ENCODE data around the gene LDB2. TPM values are rescaled to one million over a fixed set of nuclear protein-coding genes. Genes with fewer than 3 reads are reported as not detected.

LDB2 gene
- total RNA-seq, 2 experiments from 2014 or later: not detected

DNA sequence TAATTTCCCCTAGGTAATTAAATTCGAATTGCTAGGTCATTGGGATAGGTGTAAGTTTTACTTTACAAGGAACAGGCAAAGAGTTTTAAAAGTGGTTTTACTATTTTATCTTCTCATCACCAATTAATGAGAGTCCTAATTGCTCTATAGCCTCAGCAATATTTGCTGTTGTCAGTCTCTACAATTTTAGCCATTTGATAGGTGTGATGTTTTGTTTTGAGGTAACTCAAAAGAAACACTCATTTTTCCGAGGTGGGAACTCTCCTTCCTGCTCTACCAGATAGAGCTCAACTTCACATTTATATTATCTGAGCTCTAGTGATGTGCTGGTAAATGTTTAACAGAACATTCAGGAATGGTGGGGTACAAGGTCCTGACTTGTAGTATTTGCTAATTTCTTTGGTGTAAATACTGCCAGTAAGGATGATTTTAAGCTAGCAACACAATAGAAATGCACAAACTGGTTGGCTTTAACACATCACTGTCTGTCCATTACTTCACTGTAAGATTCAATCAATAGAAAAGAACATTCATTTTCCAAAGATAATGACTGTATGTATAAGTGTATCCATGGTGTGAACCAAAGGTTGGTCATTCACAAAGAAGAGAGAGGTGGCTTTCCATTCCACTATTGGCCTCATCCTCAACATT is 62.7 kb downstream of the LDB2 start:
- no peak overlapping the region for H3K27ac ChIP-seq (ENCODE audit: low read depth, low read length, poor library complexity, severe bottlenecking)
- no TSS peak for BruUV-seq (replicated peaks)
- intact Hi-C loops (cut with micrococcal nuclease; ENCODE audit: unreplicated experiment): no loop called here
- H3K4me3 ChIP-seq (ENCODE audit: low read depth, low read length, poor library complexity, severe bottlenecking): no peak overlapping the region
- no peaks in the 10 kb centered on the region for H3K4me1 ChIP-seq (ENCODE audit: insufficient read depth, low read length, poor library complexity, severe bottlenecking)
- no peak for TF ChIP-seq EZH2phosphoT487 (IDR thresholded peaks at IDR 0.05; ENCODE audit: borderline replicate concordance, low read depth, low read length)
- TF ChIP-seq, protein P1, sequence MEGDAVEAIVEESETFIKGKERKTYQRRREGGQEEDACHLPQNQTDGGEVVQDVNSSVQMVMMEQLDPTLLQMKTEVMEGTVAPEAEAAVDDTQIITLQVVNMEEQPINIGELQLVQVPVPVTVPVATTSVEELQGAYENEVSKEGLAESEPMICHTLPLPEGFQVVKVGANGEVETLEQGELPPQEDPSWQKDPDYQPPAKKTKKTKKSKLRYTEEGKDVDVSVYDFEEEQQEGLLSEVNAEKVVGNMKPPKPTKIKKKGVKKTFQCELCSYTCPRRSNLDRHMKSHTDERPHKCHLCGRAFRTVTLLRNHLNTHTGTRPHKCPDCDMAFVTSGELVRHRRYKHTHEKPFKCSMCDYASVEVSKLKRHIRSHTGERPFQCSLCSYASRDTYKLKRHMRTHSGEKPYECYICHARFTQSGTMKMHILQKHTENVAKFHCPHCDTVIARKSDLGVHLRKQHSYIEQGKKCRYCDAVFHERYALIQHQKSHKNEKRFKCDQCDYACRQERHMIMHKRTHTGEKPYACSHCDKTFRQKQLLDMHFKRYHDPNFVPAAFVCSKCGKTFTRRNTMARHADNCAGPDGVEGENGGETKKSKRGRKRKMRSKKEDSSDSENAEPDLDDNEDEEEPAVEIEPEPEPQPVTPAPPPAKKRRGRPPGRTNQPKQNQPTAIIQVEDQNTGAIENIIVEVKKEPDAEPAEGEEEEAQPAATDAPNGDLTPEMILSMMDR (conservative IDR thresholded peaks at IDR 0.05; ENCODE audit: low read length): no peak
- H3K4me2 ChIP-seq (ENCODE audit: low read length): no peak overlapping the region
- no peaks in the 10 kb centered on the region for H4K20me1 ChIP-seq (ENCODE audit: insufficient read depth, low read length)
- H2AFZ ChIP-seq (ENCODE audit: low read length): no peak overlapping the region
- H3K9me2 ChIP-seq (ENCODE audit: insufficient read depth, low read length): no peaks in the 10 kb centered on the region
- CTCF ChIA-PET (ENCODE audit: unreplicated experiment): no interaction called here
- no peak for DNase-seq (ENCODE audit: low spot score)
- POLR2A ChIA-PET: interaction anchor here (0.5 kb wide), 1 partner anchor 128 kb away, joined by 3 read pairs; no protein-coding TSS in a partner anchor
- no peaks in the 10 kb centered on the region for H3K9me3 ChIP-seq (ENCODE audit: low read length)
- H3K79me2 ChIP-seq (ENCODE audit: insufficient read depth, low read depth, low read length): no peaks in the 10 kb centered on the region
- no peaks in the 10 kb centered on the region for H3K36me3 ChIP-seq (ENCODE audit: insufficient read depth, low read length)

GRCh38 chr4:16834814-16835213 is 63.6 kb downstream of the LDB2 start:
- POLR2A ChIA-PET: no interaction called here
- no peaks in the 10 kb centered on the region for H3K9me3 ChIP-seq (ENCODE audit: low read length)
- intact Hi-C loops (cut with micrococcal nuclease; ENCODE audit: unreplicated experiment): no loop called here
- H3K4me3 ChIP-seq (ENCODE audit: low read depth, low read length, poor library complexity, severe bottlenecking): no peak overlapping the region
- H3K9me2 ChIP-seq (ENCODE audit: insufficient read depth, low read length): no peaks in the 10 kb centered on the region
- H3K36me3 ChIP-seq (ENCODE audit: insufficient read depth, low read length): no peaks in the 10 kb centered on the region
- no peaks in the 10 kb centered on the region for H4K20me1 ChIP-seq (ENCODE audit: insufficient read depth, low read length)
- H3K4me2 ChIP-seq (ENCODE audit: low read length): no peak overlapping the region
- DNase-seq (ENCODE audit: low spot score): no peak
- TF ChIP-seq EZH2phosphoT487 (IDR thresholded peaks at IDR 0.05; ENCODE audit: borderline replicate concordance, low read depth, low read length): no peak
- TF ChIP-seq, protein P1 (conservative IDR thresholded peaks at IDR 0.05; ENCODE audit: low read length): no peak
- no TSS peak for BruUV-seq (replicated peaks)
- no peaks in the 10 kb centered on the region for H3K79me2 ChIP-seq (ENCODE audit: insufficient read depth, low read depth, low read length)
- no peaks in the 10 kb centered on the region for H3K4me1 ChIP-seq (ENCODE audit: insufficient read depth, low read length, poor library complexity, severe bottlenecking)
- no peak overlapping the region for H3K27ac ChIP-seq (ENCODE audit: low read depth, low read length, poor library complexity, severe bottlenecking)
- no peak overlapping the region for H2AFZ ChIP-seq (ENCODE audit: low read length)
- CTCF ChIA-PET (ENCODE audit: unreplicated experiment): no interaction called here

DNA sequence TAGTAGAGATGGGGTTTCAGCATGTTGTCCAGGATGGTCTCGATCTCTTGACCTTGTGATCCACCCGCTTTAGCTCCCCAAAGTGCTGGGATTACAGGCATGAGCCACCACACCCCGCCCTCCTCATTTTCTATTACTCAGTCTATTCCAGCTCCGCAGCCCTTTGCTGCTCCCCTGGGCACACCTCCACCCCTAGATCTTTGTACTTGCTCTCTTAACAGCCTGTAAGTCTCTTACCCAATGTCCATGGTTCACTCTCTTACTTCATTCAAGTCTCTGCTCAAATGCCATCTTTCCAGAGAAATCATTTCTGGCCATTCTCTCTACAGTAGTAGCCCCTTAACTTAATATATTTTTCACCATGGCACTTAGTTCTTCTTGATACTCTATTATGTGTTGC is 64.7 kb downstream of the LDB2 start:
- Histone ChIP-seq H2AFZ (ENCODE audit: low read length) (no peak overlapping the region), H3K4me1 (ENCODE audit: insufficient read depth, low read length, poor library complexity, severe bottlenecking) (no peaks in the 10 kb centered on the region), H4K20me1 (ENCODE audit: insufficient read depth, low read length) (no peaks in the 10 kb centered on the region), H3K9me2 (ENCODE audit: insufficient read depth, low read length) (no peaks in the 10 kb centered on the region), H3K36me3 (ENCODE audit: insufficient read depth, low read length) (no peaks in the 10 kb centered on the region), H3K27ac (ENCODE audit: low read depth, low read length, poor library complexity, severe bottlenecking) (no peak overlapping the region), H3K4me3 (ENCODE audit: low read depth, low read length, poor library complexity, severe bottlenecking) (no peak overlapping the region), H3K4me2 (ENCODE audit: low read length) (no peak overlapping the region), H3K79me2 (ENCODE audit: insufficient read depth, low read depth, low read length) (no peaks in the 10 kb centered on the region), H3K9me3 (ENCODE audit: low read length) (no peaks in the 10 kb centered on the region)
- ChIA-PET POLR2A (interaction anchor here (0.6 to 0.7 kb wide), 2 partner anchors 12 to 98 kb away, joined by 3 to 4 read pairs; no protein-coding TSS in a partner anchor), CTCF (ENCODE audit: unreplicated experiment) (no interaction called here)
- BruUV-seq (replicated peaks): no TSS peak
- intact Hi-C loops (cut with micrococcal nuclease; ENCODE audit: unreplicated experiment): no loop called here
- TF ChIP-seq EZH2phosphoT487 (IDR thresholded peaks at IDR 0.05; ENCODE audit: borderline replicate concordance, low read depth, low read length): no peak
- TF ChIP-seq, protein P1 (conservative IDR thresholded peaks at IDR 0.05; ENCODE audit: low read length): no peak
- no peak for DNase-seq (ENCODE audit: low spot score)
